ENCODE results near the gene ESR2.

Gene ESR2

DNA sequence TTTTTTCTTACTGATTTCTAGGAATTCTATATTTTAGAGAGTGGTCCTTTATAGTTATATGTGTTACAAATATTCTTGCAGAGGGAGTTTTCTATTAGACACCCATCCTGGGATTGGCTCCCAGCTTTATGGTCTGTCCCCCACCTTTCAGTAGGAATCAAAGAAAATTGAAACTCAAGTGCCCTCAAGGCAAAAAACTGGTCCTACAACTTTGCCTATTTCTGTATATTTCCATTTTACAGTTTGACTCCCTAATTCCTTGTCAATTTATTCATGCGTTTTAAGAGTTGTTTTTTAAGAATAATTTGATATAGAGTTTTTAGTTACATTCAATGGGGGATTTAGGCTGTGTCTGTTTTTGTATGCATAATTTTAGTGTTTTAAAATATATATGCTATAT, 232.5 kb downstream of the ESR2 start:
- TF ChIP-seq, protein P1, sequence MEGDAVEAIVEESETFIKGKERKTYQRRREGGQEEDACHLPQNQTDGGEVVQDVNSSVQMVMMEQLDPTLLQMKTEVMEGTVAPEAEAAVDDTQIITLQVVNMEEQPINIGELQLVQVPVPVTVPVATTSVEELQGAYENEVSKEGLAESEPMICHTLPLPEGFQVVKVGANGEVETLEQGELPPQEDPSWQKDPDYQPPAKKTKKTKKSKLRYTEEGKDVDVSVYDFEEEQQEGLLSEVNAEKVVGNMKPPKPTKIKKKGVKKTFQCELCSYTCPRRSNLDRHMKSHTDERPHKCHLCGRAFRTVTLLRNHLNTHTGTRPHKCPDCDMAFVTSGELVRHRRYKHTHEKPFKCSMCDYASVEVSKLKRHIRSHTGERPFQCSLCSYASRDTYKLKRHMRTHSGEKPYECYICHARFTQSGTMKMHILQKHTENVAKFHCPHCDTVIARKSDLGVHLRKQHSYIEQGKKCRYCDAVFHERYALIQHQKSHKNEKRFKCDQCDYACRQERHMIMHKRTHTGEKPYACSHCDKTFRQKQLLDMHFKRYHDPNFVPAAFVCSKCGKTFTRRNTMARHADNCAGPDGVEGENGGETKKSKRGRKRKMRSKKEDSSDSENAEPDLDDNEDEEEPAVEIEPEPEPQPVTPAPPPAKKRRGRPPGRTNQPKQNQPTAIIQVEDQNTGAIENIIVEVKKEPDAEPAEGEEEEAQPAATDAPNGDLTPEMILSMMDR (IDR thresholded peaks at IDR 0.05; ENCODE audit: low read depth, low read length) = no peak
- H3K27me3 ChIP-seq = no peaks in the 10 kb centered on the region
- DNase-seq = no peak
- H3K9me3 ChIP-seq = no peaks in the 10 kb centered on the region
- 0 out of 2 replicates have a peak, but pooled peaks cover 3% of the 10 kb centered on the region for H3K4me1 ChIP-seq
- H3K36me3 ChIP-seq = no peaks in the 10 kb centered on the region
- no peak overlapping the region for H3K4me3 ChIP-seq (ENCODE audit: low read depth, low read length)

DNA sequence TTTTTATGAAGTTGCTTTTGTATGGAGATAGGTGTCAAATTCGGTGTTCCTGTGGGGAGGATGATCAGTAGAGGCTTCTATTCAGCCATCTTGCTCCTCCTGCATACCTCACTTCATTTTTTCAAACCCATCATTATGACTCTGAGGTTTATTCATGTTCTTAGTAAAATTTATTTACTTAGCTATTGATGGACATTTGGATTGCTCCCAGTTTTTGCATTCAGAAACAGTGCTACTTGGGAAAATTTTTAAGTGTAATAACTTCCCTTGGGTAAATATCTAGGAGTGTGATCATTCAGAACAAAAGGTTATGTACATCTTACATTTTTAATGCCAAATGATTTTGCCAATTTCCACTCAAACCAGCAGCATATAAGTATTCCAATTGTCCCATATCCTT, 233.1 kb downstream of the ESR2 start:
- DNase-seq = no peak
- Histone ChIP-seq H3K9me3 (no peaks in the 10 kb centered on the region), H3K36me3 (no peaks in the 10 kb centered on the region), H3K4me3 (ENCODE audit: low read depth, low read length) (no peak overlapping the region), H3K27me3 (no peaks in the 10 kb centered on the region), H3K4me1 (0 out of 2 replicates have a peak, but pooled peaks cover 3% of the 10 kb centered on the region)
- TF ChIP-seq, protein P1 (IDR thresholded peaks at IDR 0.05; ENCODE audit: low read depth, low read length) = no peak

DNA sequence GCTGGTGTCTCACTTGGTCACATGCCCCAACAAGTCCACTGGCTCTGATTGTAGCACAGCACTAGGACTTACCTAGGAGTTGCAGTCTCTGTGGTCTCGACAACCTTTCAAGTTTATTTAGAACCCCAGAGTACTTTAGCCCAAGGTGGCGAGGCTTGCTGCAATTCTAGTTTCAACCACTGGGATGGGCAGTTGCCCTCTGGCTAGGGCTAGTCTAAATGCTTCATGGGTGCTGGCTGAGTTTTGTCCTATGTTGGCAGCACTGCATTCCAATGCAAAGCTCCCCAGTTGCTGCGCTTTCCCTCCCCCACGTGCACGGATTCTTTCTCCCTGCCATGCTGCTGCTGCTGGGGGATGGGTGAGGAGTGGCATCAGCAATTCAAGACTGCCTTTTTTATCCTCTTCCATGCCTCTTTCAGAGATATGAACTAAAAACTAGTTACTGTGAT, 233.5 kb downstream of the ESR2 start:
- peak; percentile 33 for DNase-seq
- no peaks in the 10 kb centered on the region for H3K27me3 ChIP-seq

DNA sequence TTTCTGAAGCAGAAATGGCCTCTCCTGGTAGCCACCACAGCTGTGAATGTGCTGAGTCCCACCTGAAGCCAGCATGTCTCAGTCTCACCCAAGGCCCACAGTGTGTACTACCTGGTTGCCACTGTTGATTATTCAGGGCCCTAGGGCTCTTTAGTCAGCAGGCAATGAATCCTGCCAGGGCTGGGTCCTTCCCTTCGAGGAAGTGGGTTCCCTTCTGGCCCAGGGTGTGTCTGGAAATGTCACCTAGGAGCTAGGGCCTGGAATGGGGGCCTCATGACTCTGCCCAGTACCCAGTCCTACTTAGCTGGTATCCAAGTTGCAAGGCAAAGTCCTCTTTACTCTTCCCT, 234.0 kb downstream of the ESR2 start:
- no peak for DNase-seq
- H3K36me3 ChIP-seq = no peaks in the 10 kb centered on the region
- H3K27me3 ChIP-seq = no peaks in the 10 kb centered on the region
- 0 out of 2 replicates have a peak, but pooled peaks cover 3% of the 10 kb centered on the region for H3K4me1 ChIP-seq
- H3K9me3 ChIP-seq = no peaks in the 10 kb centered on the region
- TF ChIP-seq, protein P1 (IDR thresholded peaks at IDR 0.05; ENCODE audit: low read depth, low read length) = no peak
- H3K4me3 ChIP-seq (ENCODE audit: low read depth, low read length) = no peak overlapping the region

More for the DNA sequence above, 233.5 kb downstream of the ESR2 start:
- Histone ChIP-seq H3K4me3 (ENCODE audit: low read depth, low read length) (no peak overlapping the region), H3K36me3 (no peaks in the 10 kb centered on the region), H3K9me3 (no peaks in the 10 kb centered on the region), H3K4me1 (0 out of 2 replicates have a peak, but pooled peaks cover 3% of the 10 kb centered on the region)
- TF ChIP-seq, protein P1 (IDR thresholded peaks at IDR 0.05; ENCODE audit: low read depth, low read length) = peak; percentile 70

DNA sequence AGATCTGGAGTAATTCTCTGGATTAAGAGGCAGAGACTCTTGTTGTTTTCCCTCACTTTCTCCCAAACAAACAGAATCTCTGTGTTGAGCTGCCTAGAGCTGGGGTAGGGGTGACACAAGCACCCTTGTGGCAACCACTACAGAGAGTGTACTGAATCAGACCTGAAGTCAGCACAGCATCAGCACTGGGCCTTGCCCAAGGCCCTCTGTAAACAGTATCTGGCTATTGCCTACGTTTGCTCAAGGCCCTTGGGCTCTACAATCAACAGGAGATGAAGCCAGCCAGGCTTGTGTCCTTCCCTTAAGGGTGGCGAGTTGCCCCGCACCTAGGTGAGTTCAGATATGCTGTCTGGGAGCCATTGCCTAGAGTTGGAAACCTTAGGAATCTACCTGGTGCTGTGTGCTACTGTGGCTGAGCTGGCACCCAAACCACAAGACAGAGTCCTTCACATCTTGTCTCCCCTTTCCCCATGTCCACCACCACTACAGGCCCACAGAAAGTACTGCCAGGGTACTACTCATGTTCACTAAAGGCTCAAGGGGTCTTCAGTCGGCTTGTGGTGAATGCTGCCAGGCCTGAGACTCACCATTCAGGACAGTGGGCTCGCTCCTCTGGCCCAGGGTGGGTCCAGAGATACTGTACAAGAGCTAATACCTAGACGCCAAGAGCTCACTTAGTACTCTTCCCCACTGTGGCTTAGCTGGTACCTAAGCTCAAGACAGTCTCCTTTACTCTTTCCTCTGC, 234.5 kb downstream of the ESR2 start:
- no peaks in the 10 kb centered on the region for H3K36me3 ChIP-seq
- H3K4me3 ChIP-seq (ENCODE audit: low read depth, low read length) = no peak overlapping the region

More for the DNA sequence above, 234.5 kb downstream of the ESR2 start:
- 0 out of 2 replicates have a peak, but pooled peaks cover 3% of the 10 kb centered on the region for H3K4me1 ChIP-seq
- TF ChIP-seq, protein P1 (IDR thresholded peaks at IDR 0.05; ENCODE audit: low read depth, low read length) = no peak
- H3K9me3 ChIP-seq = no peaks in the 10 kb centered on the region
- no peaks in the 10 kb centered on the region for H3K27me3 ChIP-seq
- DNase-seq = no peak

All from BE2C (cell line).